Brain microvascular endothelial cell (primary cell): Measurements from ENCODE around the gene FOXJ1.

Source experiments
- DNase-seq: peaks from one replicate; pipeline ENCODE4 v3.0.0-alpha.2; 2020
- H3K27ac ChIP-seq: fragments of 250-450 bp; sonication (Bioruptor Pico); 2 replicates; pipeline ENCODE4 v1.5.1; 2020; ENCODE audit warnings: mild to moderate bottlenecking, moderate library complexity
- H3K27me3 ChIP-seq: fragments of 250-450 bp; sonication (Bioruptor Pico); replicated peaks from 2 replicates; pipeline ENCODE4 v1.5.1; 2020; ENCODE audit warnings: mild to moderate bottlenecking
- H3K36me3 ChIP-seq: fragments of 250-450 bp; sonication (Bioruptor Pico); replicated peaks from 2 replicates; pipeline ENCODE4 v1.5.1; 2020; ENCODE audit warnings: mild to moderate bottlenecking
- H3K4me3 ChIP-seq: 2 replicates; pipeline ENCODE4 v1.5.1; 2011; ENCODE audit warnings: low read depth, mild to moderate bottlenecking, control low read depth, low read length, moderate library complexity
- in situ Hi-C: cut with HindIII; loops from 2 replicates; pipeline ENCODE4 v1.10.0; 2017; ENCODE audit warnings: low sequenced_read_pairs, low pct_ligation_motif_present
- TF ChIP-seq, protein P1 (sequence below): IDR thresholded peaks from 2 replicates; pipeline ENCODE4 v1.5.1; 2011; ENCODE audit warnings: low read depth, mild to moderate bottlenecking, moderate library complexity, low read length, control low read depth, inconsistent platforms; ENCODE audit errors: missing control alignments

Gene FOXJ1

GRCh38 chr17:76122431-76123190 is 18.4 kb downstream of the FOXJ1 start:
- Histone ChIP-seq H3K27me3 (no peaks in the 10 kb centered on the region), H3K4me3 (no peak overlapping the region), H3K27ac (no peak overlapping the region), H3K36me3 (no peaks in the 10 kb centered on the region)
- in situ Hi-C loops: no loop called here
- DNase-seq: no peak
- TF ChIP-seq, protein P1, sequence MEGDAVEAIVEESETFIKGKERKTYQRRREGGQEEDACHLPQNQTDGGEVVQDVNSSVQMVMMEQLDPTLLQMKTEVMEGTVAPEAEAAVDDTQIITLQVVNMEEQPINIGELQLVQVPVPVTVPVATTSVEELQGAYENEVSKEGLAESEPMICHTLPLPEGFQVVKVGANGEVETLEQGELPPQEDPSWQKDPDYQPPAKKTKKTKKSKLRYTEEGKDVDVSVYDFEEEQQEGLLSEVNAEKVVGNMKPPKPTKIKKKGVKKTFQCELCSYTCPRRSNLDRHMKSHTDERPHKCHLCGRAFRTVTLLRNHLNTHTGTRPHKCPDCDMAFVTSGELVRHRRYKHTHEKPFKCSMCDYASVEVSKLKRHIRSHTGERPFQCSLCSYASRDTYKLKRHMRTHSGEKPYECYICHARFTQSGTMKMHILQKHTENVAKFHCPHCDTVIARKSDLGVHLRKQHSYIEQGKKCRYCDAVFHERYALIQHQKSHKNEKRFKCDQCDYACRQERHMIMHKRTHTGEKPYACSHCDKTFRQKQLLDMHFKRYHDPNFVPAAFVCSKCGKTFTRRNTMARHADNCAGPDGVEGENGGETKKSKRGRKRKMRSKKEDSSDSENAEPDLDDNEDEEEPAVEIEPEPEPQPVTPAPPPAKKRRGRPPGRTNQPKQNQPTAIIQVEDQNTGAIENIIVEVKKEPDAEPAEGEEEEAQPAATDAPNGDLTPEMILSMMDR: no peak

- H3K4me3 ChIP-seq: peak overlapping the region; percentile 41
- TF ChIP-seq, protein P1: no peak
- H3K36me3 ChIP-seq: no peaks in the 10 kb centered on the region
- H3K27me3 ChIP-seq: no peaks in the 10 kb centered on the region
- no peak for DNase-seq
- in situ Hi-C loops: no loop called here
- H3K27ac ChIP-seq: no peak overlapping the region
Measured at GRCh38 chr17:76121932-76122430, 19.1 kb downstream of the FOXJ1 start.

DNA sequence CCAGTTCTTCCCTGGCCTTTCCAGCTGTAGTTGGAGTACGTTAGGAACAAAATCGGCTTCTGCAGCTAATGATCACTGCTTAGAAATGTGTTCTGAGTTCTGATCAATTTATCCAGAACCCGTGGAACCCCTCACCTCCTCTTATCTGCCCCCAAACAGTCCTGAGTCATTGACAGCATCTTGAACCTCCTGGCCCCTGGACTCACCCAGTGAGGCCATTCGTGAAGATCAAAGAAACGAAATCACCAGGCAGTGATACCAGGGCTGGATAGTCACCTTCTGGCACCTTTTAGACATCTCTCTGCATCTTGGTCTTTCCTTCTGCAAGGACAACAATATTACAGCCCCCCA is 20.4 kb downstream of the FOXJ1 start:
- Histone ChIP-seq H3K27me3 (no peaks in the 10 kb centered on the region), H3K36me3 (no peaks in the 10 kb centered on the region), H3K27ac (no peak overlapping the region), H3K4me3 (no peak overlapping the region)
- no peak for DNase-seq
- TF ChIP-seq, protein P1: no peak
- in situ Hi-C loops: no loop called here

- no peaks in the 10 kb centered on the region for H3K27me3 ChIP-seq
- H3K4me3 ChIP-seq: no peak overlapping the region
- DNase-seq: no peak
- no peaks in the 10 kb centered on the region for H3K36me3 ChIP-seq
- TF ChIP-seq, protein P1: no peak
- no peak overlapping the region for H3K27ac ChIP-seq
- in situ Hi-C loops: no loop called here
Measured at GRCh38 chr17:76119409-76120371, 21.4 kb downstream of the FOXJ1 start.

GRCh38 chr17:76115138-76115754 is 25.8 kb downstream of the FOXJ1 start:
- Histone ChIP-seq H3K27ac (no peak overlapping the region), H3K4me3 (no peak overlapping the region), H3K36me3 (no peaks in the 10 kb centered on the region), H3K27me3 (no peaks in the 10 kb centered on the region)
- in situ Hi-C loops: no loop called here
- no peak for DNase-seq
- TF ChIP-seq, protein P1: no peak
